Lower leg skin (tissue), 3 donors: ENCODE measurements around the gene CBX2.

Source experiments
- CTCF ChIP-seq, 3 donors: fragments of 450-650 bp; IDR thresholded peaks; one replicate each; pipeline ENCODE4 v1.5.1; 2016; ENCODE audit warnings: antibody characterized with exemption in 3 of 3, mild to moderate bottlenecking in 3 of 3, moderate library complexity in 2 of 3
- POLR2A ChIP-seq, 2 donors: fragments of 450-650 bp; IDR thresholded peaks; one replicate each; pipeline ENCODE4 v1.6.1; 2016 to 2017; ENCODE audit warnings: antibody characterized with exemption in 2 of 2, mild to moderate bottlenecking in 1 of 2, moderate library complexity in 1 of 2

DNA sequence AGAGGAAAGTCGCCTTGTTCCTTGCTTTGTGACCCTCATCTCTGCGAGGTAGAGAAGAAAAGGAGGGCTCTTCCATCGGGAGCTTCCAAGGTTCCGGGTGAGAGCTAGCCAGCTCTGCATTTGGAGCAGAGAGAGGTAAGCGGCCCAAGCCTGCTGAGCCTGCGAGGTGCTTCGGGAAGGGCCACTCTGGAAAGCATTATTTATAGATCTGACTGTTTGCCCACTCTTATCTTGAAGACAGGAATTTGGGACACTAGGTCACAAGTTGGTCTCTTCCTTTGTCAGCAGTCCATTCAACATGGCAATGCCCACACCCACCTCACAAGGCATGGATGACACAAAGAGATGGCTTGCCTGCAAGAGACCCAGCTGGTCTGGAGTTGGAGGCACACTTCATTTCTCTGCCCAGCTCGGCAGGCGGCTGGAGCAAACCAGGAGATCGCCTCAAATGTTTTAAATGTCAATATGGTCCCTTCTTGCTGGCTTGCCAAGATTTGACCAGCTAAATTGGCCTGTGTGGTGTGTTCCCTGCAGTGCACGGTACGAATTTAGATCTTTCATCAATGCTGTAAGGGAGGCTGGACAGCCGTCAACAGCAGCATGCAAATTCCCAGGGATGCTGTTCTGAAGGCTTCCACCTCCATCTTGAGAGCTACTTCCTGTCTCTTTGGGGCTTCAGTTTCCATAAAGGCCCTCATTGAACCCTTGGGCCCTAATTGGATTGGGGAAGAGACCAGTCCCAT is 41.8 kb downstream of the CBX2 start:
- TF ChIP-seq CTCF (IDR thresholded peaks at IDR 0.05) (no peak), POLR2A (IDR thresholded peaks at IDR 0.05) (no peak)
